ENCODE measurements around the gene RNF152.

GRCh38 chr18:61817086-61817485, 75.7 kb downstream of the RNF152 start:
- no peak for TF ChIP-seq CTCF (conservative IDR thresholded peaks at IDR 0.05 in 1 of 2, IDR thresholded peaks at IDR 0.05 in 1 of 2; ENCODE audit: extremely low read depth in 1 of 2, insufficient read depth in 1 of 2, low read depth in 1 of 2, low read length in 2 of 2)
- TF ChIP-seq EZH2 (IDR thresholded peaks at IDR 0.05; ENCODE audit: borderline replicate concordance, low read length), result no peak

All from mammary epithelial cell (primary cell).